HCT116 (cell line): ENCODE results near the gene ABR. TPM values are rescaled to one million over a fixed set of nuclear protein-coding genes. Genes with fewer than 3 reads are reported as not detected.

Experiments
- ATAC-seq: fragments of 200-7000 bp; cut with Tn5 transposase; 2 replicates; pipeline ENCODE4 v1.9.1; 2020; ENCODE audit warnings: mild to moderate bottlenecking, moderate library complexity
- BruUV-seq: library from RNA; stranded (reverse); fragments of 400-500 nt; replicated peaks from 2 replicates; lab custom pipeline; 2021; lab: Mats Ljungman, UMichigan
- CTCF ChIA-PET: fragments of 300-600 bp; sonication (Branson Sonifier 250); formaldehyde crosslinking; loops from one replicate; lab custom pipeline; 2021; ENCODE audit warnings: antibody characterized with exemption; lab: Charles Lee
- POLR2A ChIA-PET: fragments of 300-600, 350-600 bp; sonication (Branson Sonifier 250); formaldehyde crosslinking; loops from one replicate; lab custom pipeline; 2021; ENCODE audit warnings: antibody characterized with exemption; lab: Charles Lee
- RAD21 ChIA-PET, 2 experiments: fragments of 300-600 bp; sonication (Branson Sonifier 250); formaldehyde crosslinking; loops; one replicate each; lab custom pipeline; 2023; ENCODE audit warnings: low total read pairs in 2 of 2; ENCODE audit not compliant: uncharacterized antibody in 2 of 2, unreplicated experiment in 2 of 2, low non-redundant PET in 1 of 2; lab: Charles Lee
- DNase-seq: peaks from one replicate; pipeline ENCODE4 v3.0.0-alpha.2; 2010; ENCODE audit warnings: low read depth, low spot score
- H2AFZ ChIP-seq: fragments of 200-600 bp; shearing (Covaris generic), sonication (generic); 2 replicates; pipeline ENCODE4 v1.6.1; 2017; ENCODE audit warnings: low read depth, mixed run types, mixed read lengths, antibody characterized with exemption, low read length; ENCODE audit not compliant: poor library complexity, severe bottlenecking
- H3K27ac ChIP-seq: 2 replicates; pipeline ENCODE4 v1.5.1; 2012; ENCODE audit warnings: low read depth, low read length
- H3K27me3 ChIP-seq: fragments of 200-600 bp; sonication (generic); 2 replicates; pipeline ENCODE4 v1.6.1; 2016; ENCODE audit warnings: mixed run types, low read length, mixed read lengths; ENCODE audit not compliant: insufficient read depth
- H3K36me3 ChIP-seq, 2 experiments: fragments of 200-500 bp in 1 of 2; fragments of 200-600 bp in 1 of 2; sonication (Bioruptor generic) in 1 of 2; sonication (generic) in 1 of 2; 2 replicates each; pipeline versions ENCODE4 v1.5.1 to v1.6.1; 2014 to 2016; ENCODE audit warnings: low read length in 2 of 2, inconsistent platforms in 1 of 2, mixed read lengths in 1 of 2, mixed run types in 1 of 2; ENCODE audit not compliant: insufficient read depth in 2 of 2, control insufficient read depth in 1 of 2
- H3K4me1 ChIP-seq, 2 experiments: fragments of 200-600 bp in 1 of 2; sonication (generic) in 1 of 2; 2 replicates each; pipeline versions ENCODE4 v1.5.1 to v1.6.1; 2012 to 2017; ENCODE audit warnings: low read length in 2 of 2, inconsistent platforms in 1 of 2, mild to moderate bottlenecking in 1 of 2, mixed read lengths in 1 of 2, mixed run types in 1 of 2, moderate library complexity in 1 of 2; ENCODE audit not compliant: insufficient read depth in 2 of 2, control insufficient read depth in 1 of 2
- H3K4me2 ChIP-seq: fragments of 200-600 bp; sonication (generic); 2 replicates; pipeline ENCODE4 v1.6.1; 2017; ENCODE audit warnings: mixed run types, low read length, mixed read lengths
- H3K4me3 ChIP-seq, 2 experiments: fragments of 200-600 bp in 1 of 2; sonication (generic) in 1 of 2; replicated peaks in 1 of 2; 2 replicates each; pipeline ENCODE4 v1.5.1; 2011 to 2016; ENCODE audit warnings: low read length in 2 of 2, control low read depth in 1 of 2, low read depth in 1 of 2, mild to moderate bottlenecking in 1 of 2, mixed read lengths in 1 of 2, mixed run types in 1 of 2
- H3K79me2 ChIP-seq: fragments of 200-600 bp; sonication (generic); 2 replicates; pipeline ENCODE4 v1.6.1; 2017; ENCODE audit warnings: mild to moderate bottlenecking, mixed run types, low read length, moderate library complexity, mixed read lengths; ENCODE audit not compliant: insufficient read depth
- H3K9ac ChIP-seq: fragments of 200-600 bp; sonication (generic); 2 replicates; pipeline ENCODE4 v1.6.1; 2016; ENCODE audit warnings: low read length, mixed read lengths
- H3K9me2 ChIP-seq: fragments of 200-600 bp; sonication (generic), shearing (Covaris generic); 2 replicates; pipeline ENCODE4 v1.6.1; 2017; ENCODE audit warnings: mixed run types, mild to moderate bottlenecking, moderate library complexity; ENCODE audit not compliant: insufficient read depth
- H3K9me3 ChIP-seq, 2 experiments: fragments of 200-500 bp in 1 of 2; fragments of 200-600 bp in 1 of 2; sonication (Bioruptor generic) in 1 of 2; sonication (generic) in 1 of 2; 2 replicates each; pipeline ENCODE4 v1.6.1; 2014 to 2017; ENCODE audit warnings: low read length in 2 of 2, mixed read lengths in 2 of 2, inconsistent platforms in 1 of 2, low read depth in 1 of 2, mild to moderate bottlenecking in 1 of 2, mixed run types in 1 of 2, moderate library complexity in 1 of 2; ENCODE audit not compliant: control insufficient read depth in 1 of 2, insufficient read depth in 1 of 2
- H4K20me1 ChIP-seq: fragments of 200-600 bp; sonication (generic), shearing (Covaris generic); 2 replicates; pipeline ENCODE4 v1.6.1; 2017; ENCODE audit warnings: mixed run types, mild to moderate bottlenecking, moderate library complexity; ENCODE audit not compliant: insufficient read depth
- ATF3 ChIP-seq: IDR thresholded peaks from 2 replicates; pipeline ENCODE4 v1.6.1; 2012
- CTCF ChIP-seq, 3 experiments: fragments of 200-600 bp in 1 of 3; sonication (generic) in 1 of 3; IDR thresholded peaks in 2 of 3; conservative IDR thresholded peaks in 1 of 3; 2 replicates each; pipeline ENCODE4 v1.5.1; 2012 to 2017; ENCODE audit warnings: low read depth in 2 of 3, low read length in 2 of 3, antibody characterized with exemption in 1 of 3, borderline replicate concordance in 1 of 3, control low read depth in 1 of 3, mild to moderate bottlenecking in 1 of 3, mixed read lengths in 1 of 3, mixed run types in 1 of 3, moderate library complexity in 1 of 3; ENCODE audit not compliant: insufficient read depth in 1 of 3
- EGR1 ChIP-seq: IDR thresholded peaks from 2 replicates; pipeline ENCODE4 v1.6.1; 2012; ENCODE audit warnings: low read depth
- ELF1 ChIP-seq: IDR thresholded peaks from 2 replicates; pipeline ENCODE4 v1.6.1; 2012; ENCODE audit warnings: low read depth, borderline replicate concordance
- EZH2phosphoT487 ChIP-seq: fragments of 200-600 bp; IDR thresholded peaks from 2 replicates; pipeline ENCODE4 v1.6.1; 2018; ENCODE audit warnings: antibody characterized with exemption, borderline replicate concordance
- MAX ChIP-seq: IDR thresholded peaks from 2 replicates; pipeline ENCODE4 v1.6.1; 2012
- POLR2A ChIP-seq: IDR thresholded peaks from 2 replicates; pipeline ENCODE4 v1.7.0; 2011; ENCODE audit warnings: borderline replicate concordance; ENCODE audit not compliant: insufficient read depth, insufficient read length; ENCODE audit errors: extremely low read depth
- POLR2AphosphoS5 ChIP-seq: IDR thresholded peaks from 2 replicates; pipeline ENCODE4 v1.6.1; 2011; ENCODE audit warnings: mild to moderate bottlenecking, low read depth, low read length, moderate library complexity
- REST ChIP-seq: IDR thresholded peaks from 2 replicates; pipeline ENCODE4 v1.6.1; 2012; ENCODE audit warnings: low read depth
- SIN3A ChIP-seq: IDR thresholded peaks from 2 replicates; pipeline ENCODE4 v1.6.1; 2012; ENCODE audit warnings: low read depth
- SP1 ChIP-seq: IDR thresholded peaks from 2 replicates; pipeline ENCODE4 v1.6.1; 2012; ENCODE audit warnings: low read depth
- SRF ChIP-seq: IDR thresholded peaks from 2 replicates; pipeline ENCODE4 v1.6.1; 2012; ENCODE audit warnings: low read depth
- TCF7L2 ChIP-seq: IDR thresholded peaks from 2 replicates; pipeline ENCODE4 v1.7.0; 2011; ENCODE audit warnings: borderline replicate concordance, inconsistent platforms; ENCODE audit not compliant: insufficient read depth, insufficient read length; ENCODE audit errors: extremely low read depth
- YY1 ChIP-seq: IDR thresholded peaks from 2 replicates; pipeline ENCODE4 v1.6.1; 2011; ENCODE audit warnings: low read length, low read depth, moderate library complexity, mild to moderate bottlenecking; ENCODE audit not compliant: insufficient replicate concordance; ENCODE audit errors: extremely low read depth
- ZBTB33 ChIP-seq: IDR thresholded peaks from 2 replicates; pipeline ENCODE4 v1.6.1; 2011; ENCODE audit warnings: mild to moderate bottlenecking, low read length, moderate library complexity; ENCODE audit not compliant: insufficient replicate concordance; ENCODE audit errors: extremely low read depth
- ZFX ChIP-seq: fragments of 450-650 bp; IDR thresholded peaks from 2 replicates; pipeline ENCODE4 v1.6.1; 2017
- intact Hi-C: fragments of 100-400 bp; cut with micrococcal nuclease; formaldehyde crosslinking; loops from 2 replicates; pipeline ENCODE4 v1.10.0; 2022
- total RNA-seq: library from RNA; stranded (reverse); gene quantifications from one replicate; pipeline ENCODE4 v1.2.1, GENCODE V29; 2021; ENCODE audit not compliant: unreplicated experiment

Gene ABR
- total RNA-seq, 1 experiment from 2014 or later: 58.5 TPM

- ChIA-PET CTCF (interaction anchor here (0.6 to 2.9 kb wide), 14 partner anchors 9 to 585 kb away, joined by 3 to 29 read pairs (median 7); partner anchors contain the start of genes NXN and VPS53), RAD21 (interaction anchor here (0.6 to 1.4 kb wide), 6 partner anchors 16 to 585 kb away, joined by 3 to 6 read pairs (median 4); partner anchors contain the start of genes GLOD4 (in 1 of the 2), MRM3 (in 1 of the 2) and NXN (in 1 of the 2)), POLR2A (interaction anchor here (0.9 kb wide), 1 partner anchor 17 kb away, joined by 3 read pairs; the partner anchor contains the start of gene NXN)
- Histone ChIP-seq H3K36me3 (peaks cover 10 to 21% of the 10 kb centered on the region in 2 experiments), H2AFZ (peak within 1 kb of the TSS; percentile 68), H3K27ac (peak within 1 kb of the TSS; percentile 58), H3K9ac (peak within 1 kb of the TSS; percentile 99), H3K9me3 (peaks cover 0 to 7% of the 10 kb centered on the region in 2 experiments; a peak in 1 of 4 replicates), H3K9me2 (no peaks in the 10 kb centered on the region), H3K4me3 (peak within 1 kb of the TSS; percentile 99 to 100), H3K4me2 (peak within 1 kb of the TSS; percentile 79), H3K27me3 (no peaks in the 10 kb centered on the region), H3K79me2 (peaks cover 34% of the 10 kb centered on the region), H3K4me1 (peaks cover 8 to 19% of the 10 kb centered on the region in 2 experiments; a peak in 3 of 4 replicates), H4K20me1 (peaks cover 4% of the 10 kb centered on the region; the same call in 1 of the 2 replicates)
- BruUV-seq: no TSS peak
- DNase-seq (peak; percentile 96), ATAC-seq (peak; percentile 95)
- intact Hi-C loops: loop anchor here (1.0 to 5.0 kb wide), 3 partner anchors 201 to 854 kb away; a partner anchor contains a TSS
- peak; percentile 98 for TF ChIP-seq YY1
- no peak for TF ChIP-seq EZH2phosphoT487
- no peak; the same call in 1 of the 2 replicates for TF ChIP-seq ELF1
- TF ChIP-seq EGR1: peak; percentile 73
- no peak for TF ChIP-seq SIN3A
- peak; percentile 86 for TF ChIP-seq SP1
- peak; percentile 100 for TF ChIP-seq MAX
- peak; percentile 71; the same call in 1 of the 2 replicates for TF ChIP-seq ZFX
- no peak for TF ChIP-seq ATF3
- TF ChIP-seq REST: no peak
- peak; percentile 80 for TF ChIP-seq POLR2A
- TF ChIP-seq CTCF (IDR thresholded peaks at IDR 0.05 in 2 of 3, conservative IDR thresholded peaks at IDR 0.05 in 1 of 3; ENCODE audit: borderline replicate concordance in 1 of 3, insufficient read depth in 1 of 3, low read depth in 2 of 3, low read length in 2 of 3): peak; percentile 88 to 93 (median 91); a peak in 5 of 6 replicates
- TF ChIP-seq ZBTB33: peak; percentile 89
- no peak for TF ChIP-seq SRF
- TF ChIP-seq TCF7L2: peak; percentile 14
- TF ChIP-seq POLR2AphosphoS5: peak; percentile 89
Observed at GRCh38 chr17:996554-997344, 183.0 kb downstream of the ABR start, which contains the start of gene TIMM22. TIMM22 (plus strand) TSS chr17:997129; CDS start chr17:997143, 14 bp downstream.
